Fibroblast of pulmonary artery (primary cell): ENCODE data around the gene C2orf76.
"Not testable (repeated sequence)": the region's sequence is repeated elsewhere in the genome, so short reads cannot be mapped to it uniquely, and the experiment has no call there.

Source experiments
- DNase-seq: peaks from one replicate; pipeline ENCODE4 v3.0.0-alpha.2; 2010; ENCODE audit warnings: low read depth
- H3K4me3 ChIP-seq: replicated peaks from 2 replicates; pipeline ENCODE4 v1.5.1; 2011; ENCODE audit warnings: low read depth, mild to moderate bottlenecking, control low read depth, low read length, moderate library complexity
- TF ChIP-seq, protein P1 (sequence below): IDR thresholded peaks from 2 replicates; pipeline ENCODE4 v1.5.1; 2011; ENCODE audit warnings: mild to moderate bottlenecking, control low read depth, low read length, inconsistent platforms; ENCODE audit errors: missing control alignments

The C2orf76 gene

DNA sequence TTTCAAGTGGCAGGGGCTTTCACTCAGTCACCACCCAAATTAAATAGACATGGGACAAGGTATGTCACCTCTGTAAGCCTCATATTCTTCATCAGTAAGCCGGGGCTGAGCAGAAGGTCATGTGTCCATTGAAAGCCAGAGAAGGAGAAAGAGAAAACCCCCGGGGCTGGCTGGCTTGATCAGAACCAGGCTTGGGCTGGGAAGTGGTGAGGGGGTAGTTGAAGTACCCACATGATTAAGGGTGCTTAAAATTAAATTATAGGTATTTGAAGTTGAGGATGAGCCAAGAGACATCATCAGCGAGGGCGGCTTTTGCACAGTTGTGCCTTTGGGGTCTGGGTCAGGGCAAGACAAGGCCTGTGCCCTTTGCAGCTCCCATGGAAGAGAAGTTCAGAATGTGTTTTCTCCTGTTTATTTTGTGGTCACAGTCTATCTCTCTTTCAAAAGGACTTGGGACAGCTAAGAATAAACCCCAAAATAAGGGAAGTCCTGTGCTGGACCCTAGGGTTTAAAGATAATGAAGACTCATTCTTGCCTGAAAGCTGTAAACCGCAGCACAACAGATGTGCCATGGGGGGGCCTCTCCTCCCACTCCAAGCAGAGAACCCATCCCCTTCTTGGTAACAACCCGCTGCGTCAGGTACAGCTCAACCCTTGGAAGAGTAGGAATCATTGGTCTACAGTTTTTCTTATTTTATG, 10.8 kb upstream of the C2orf76 start:
- no peak overlapping the region for H3K4me3 ChIP-seq
- no peak for DNase-seq
- TF ChIP-seq, protein P1, sequence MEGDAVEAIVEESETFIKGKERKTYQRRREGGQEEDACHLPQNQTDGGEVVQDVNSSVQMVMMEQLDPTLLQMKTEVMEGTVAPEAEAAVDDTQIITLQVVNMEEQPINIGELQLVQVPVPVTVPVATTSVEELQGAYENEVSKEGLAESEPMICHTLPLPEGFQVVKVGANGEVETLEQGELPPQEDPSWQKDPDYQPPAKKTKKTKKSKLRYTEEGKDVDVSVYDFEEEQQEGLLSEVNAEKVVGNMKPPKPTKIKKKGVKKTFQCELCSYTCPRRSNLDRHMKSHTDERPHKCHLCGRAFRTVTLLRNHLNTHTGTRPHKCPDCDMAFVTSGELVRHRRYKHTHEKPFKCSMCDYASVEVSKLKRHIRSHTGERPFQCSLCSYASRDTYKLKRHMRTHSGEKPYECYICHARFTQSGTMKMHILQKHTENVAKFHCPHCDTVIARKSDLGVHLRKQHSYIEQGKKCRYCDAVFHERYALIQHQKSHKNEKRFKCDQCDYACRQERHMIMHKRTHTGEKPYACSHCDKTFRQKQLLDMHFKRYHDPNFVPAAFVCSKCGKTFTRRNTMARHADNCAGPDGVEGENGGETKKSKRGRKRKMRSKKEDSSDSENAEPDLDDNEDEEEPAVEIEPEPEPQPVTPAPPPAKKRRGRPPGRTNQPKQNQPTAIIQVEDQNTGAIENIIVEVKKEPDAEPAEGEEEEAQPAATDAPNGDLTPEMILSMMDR = no peak

DNA sequence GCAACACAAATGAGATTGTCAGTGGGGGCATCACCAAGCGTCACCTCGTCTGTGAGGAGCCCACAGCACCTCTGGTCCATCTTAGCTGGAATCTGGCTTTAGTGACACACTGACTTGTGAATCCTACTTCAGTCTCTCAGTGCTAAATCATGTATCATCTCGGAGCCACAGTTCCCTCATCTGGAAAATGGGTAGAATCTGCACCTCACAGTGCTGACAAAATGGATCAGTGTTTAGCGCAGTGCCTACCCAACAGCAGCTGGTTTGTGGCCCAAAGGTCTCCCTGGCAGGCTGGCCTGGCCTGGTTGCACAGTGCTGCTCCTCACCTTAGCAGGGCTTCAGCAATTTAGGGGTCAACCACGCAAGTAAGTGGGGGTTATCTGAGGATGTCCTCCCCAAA, 10.2 kb upstream of the C2orf76 start:
- no peak for DNase-seq
- H3K4me3 ChIP-seq = no peak overlapping the region
- TF ChIP-seq, protein P1 = no peak

DNA sequence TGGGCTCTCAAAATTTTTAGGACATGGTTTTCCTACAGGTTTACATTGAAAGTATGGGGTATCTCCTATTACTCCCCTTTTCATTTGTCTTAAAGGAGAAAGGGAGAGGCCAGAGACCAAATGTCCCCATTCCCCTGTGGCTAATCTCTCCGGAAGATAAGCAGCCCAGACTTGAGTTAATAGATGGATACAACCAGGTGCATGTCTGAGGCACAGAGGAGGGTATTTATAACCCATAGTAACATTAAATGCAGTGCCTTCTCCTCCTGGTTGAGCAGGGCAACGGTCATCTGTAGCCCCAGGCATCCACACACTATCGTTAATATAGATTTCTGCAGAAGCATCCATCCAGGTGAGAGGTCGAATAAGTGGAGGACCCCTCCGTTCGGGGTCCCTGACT, 9.8 kb upstream of the C2orf76 start:
- not testable (repeated sequence) for DNase-seq, H3K4me3 ChIP-seq

DNA sequence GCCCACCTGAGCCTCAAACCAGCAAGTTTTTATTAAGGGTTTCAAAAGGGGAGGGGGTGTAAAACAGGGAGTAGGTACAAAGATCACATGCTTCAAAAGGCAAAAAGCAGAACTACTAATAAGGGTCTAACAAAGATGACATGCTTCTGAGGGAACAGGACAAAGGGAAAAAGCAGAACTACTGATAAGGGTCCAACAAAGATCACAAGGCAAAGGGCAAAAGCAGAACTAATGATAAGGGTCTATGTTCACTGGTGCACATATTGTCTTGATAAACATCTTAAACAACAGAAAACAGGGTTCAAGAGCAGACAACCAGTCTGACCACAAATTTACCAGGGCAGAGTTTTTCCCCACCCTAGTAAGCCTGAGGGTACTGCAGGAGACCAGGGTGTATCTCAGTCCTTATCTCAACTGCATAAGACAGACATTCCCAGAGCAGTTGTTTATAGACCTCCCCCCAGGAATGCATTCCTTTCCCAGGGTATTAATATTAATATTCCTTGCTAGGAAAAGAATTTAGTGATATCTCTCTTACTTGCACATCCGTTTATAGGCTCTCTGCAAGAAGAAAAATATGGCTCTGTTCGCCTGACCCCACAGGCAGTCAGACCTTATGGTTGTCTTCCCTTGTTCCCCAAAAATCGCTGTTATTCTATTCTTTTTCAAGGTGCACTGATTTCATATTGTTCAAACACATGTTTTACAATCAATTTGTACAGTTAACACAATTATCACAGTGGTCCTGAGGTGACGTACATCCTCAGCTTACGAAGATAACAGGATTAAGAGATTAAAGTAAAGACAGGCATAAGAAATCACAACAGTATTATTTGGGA, 7.5 kb upstream of the C2orf76 start:
- not testable (repeated sequence) for DNase-seq, H3K4me3 ChIP-seq

DNA sequence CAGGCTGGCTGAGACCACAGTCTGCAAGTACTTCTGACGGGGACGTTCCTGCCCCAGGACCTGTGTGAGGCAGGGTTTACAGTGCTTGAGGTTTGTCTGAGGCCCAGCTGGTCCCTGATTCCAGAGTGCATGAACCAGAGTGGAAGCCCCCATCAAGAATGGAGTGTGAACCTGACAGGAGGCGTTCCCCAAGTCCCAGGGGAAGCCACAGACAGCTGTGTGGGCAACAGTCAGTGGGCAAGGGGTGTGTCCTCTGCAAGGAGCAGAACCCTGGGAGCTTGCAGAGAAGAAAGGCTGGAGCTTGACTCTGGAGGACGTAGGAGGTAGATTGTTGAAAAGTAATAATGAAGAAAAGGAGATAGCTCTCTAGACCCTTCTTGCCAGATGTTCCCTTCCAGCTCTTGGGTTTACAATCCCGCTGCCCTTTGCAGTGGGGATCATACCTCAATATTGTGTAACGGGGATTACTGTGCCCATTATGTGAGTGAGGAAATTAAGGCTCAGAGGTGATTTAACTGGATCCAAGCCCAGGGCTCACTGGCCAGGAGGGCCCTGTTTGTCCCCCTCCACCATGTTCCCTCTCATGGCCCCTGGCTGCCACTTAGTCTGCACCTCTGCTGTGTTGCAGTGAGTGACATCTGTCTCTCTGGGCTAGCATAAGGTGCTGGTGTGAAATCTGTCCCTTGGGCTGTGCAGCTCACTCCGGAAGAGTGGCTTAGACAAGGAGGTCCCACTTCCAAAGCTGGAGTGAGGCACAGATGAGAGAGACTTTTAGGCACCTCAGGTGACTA, 6.3 kb upstream of the C2orf76 start:
- no peak for DNase-seq
- no peak overlapping the region for H3K4me3 ChIP-seq
- TF ChIP-seq, protein P1 = no peak

DNA sequence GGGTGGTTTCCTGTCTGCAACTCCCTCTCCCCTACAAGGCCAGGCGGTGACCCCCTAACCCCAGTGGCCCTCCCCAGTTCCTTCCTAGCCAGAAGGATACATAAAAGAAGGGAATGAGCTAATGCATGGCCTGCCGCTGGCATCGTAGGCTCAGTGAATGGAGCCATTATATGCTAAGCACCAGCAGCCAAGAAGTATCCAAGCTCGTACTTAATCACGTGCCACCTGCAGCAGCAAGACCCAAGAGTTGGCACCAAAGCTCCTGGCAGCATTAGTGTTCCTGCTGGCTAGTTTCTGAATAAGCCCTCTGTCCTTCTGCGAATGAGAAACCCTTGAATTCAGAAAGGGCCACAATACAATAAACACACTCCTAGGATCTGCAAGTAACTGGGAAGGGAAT, 4.5 kb upstream of the C2orf76 start:
- no peak for DNase-seq
- no peak overlapping the region for H3K4me3 ChIP-seq
- TF ChIP-seq, protein P1 = no peak

DNA sequence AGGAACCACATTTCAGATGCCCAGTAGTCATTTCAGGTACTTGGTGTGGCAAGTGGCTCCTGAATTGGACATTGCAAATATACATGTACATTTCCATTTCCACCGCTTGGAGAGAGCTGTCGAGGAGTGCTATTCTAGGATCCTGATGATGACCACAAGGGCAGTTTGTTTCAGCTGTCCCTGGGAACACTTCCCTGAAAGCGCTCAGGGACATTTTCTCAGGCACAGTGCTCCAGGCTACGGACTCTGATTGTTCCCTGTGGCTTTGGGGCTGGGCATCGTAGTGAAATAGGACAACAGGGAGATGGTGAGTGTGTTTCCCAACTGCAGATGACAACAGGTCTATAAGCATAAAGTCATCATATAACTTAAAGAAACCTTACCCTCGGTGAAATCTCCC, 3.2 kb upstream of the C2orf76 start:
- no peak for DNase-seq
- no peak overlapping the region for H3K4me3 ChIP-seq
- TF ChIP-seq, protein P1 = no peak
